Ramos (cell line): ENCODE measurements around the gene PADI3.

Source experiments
- in situ Hi-C: fragments of 300-500 bp; cut with MboI; formaldehyde crosslinking; loops from one replicate; pipeline ENCODE4 v1.14.3; 2022; ENCODE audit warnings: low sequenced_read_pairs; ENCODE audit not compliant: unreplicated experiment

The PADI3 gene

DNA sequence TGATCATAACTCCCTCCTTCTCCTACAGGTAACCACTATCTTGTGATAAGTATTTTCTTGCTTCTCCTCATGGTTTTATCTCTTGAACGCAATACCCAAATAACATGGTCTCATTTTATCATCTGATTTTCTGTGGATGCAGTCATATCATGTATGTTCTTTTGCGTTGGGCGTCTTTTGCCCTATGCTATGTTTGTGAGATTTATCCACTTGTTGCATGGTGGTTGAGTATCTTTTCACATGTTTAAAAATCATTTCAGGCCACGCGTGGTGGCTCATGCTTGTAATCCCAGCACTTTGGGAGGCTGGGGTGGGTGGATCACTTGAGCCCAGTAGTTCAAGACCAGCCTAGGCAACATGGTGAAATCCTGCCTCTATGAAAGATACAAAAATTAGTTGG is 15.6 kb downstream of the PADI3 start:
- in situ Hi-C loops, result no loop called here

DNA sequence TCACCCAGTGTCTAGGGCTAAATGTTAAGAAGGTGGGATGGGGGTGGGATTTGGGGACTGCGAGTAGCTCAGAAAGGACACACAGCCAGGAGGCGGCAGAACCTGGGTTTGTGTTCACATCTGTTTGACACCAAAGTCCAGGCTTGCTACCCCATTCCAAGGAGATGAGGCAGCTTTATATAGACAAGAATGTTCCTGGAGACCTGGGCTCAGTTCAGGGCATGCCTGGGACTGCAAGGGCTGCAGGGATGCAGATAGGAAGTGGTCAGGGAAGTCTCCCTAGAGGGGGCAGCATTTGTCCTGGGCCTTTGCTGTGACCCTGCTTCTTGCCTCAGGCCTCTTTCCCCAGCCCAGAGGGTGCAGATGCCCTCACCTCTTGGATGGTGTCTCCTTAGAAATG is 16.3 kb downstream of the PADI3 start:
- in situ Hi-C loops, result no loop called here

DNA sequence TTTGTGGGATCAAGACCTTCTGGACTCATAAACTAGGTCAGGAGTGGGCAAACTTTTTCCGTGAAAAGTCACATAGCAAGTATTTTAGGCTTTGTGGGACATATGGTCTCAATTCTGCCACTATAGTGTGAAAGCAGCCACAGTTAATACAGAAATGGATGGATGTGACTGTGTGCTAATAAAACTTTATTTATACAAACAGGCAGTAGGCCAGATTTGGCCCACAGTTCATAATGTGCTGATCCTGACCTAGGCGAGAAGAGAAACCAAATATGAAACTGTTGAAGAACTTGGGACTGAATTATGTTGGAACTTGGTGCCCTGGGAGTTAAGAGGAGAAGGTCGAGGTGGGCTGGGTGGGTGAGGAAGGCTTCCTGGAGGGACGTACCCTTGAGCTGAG is 17.1 kb downstream of the PADI3 start:
- in situ Hi-C loops, result no loop called here

DNA sequence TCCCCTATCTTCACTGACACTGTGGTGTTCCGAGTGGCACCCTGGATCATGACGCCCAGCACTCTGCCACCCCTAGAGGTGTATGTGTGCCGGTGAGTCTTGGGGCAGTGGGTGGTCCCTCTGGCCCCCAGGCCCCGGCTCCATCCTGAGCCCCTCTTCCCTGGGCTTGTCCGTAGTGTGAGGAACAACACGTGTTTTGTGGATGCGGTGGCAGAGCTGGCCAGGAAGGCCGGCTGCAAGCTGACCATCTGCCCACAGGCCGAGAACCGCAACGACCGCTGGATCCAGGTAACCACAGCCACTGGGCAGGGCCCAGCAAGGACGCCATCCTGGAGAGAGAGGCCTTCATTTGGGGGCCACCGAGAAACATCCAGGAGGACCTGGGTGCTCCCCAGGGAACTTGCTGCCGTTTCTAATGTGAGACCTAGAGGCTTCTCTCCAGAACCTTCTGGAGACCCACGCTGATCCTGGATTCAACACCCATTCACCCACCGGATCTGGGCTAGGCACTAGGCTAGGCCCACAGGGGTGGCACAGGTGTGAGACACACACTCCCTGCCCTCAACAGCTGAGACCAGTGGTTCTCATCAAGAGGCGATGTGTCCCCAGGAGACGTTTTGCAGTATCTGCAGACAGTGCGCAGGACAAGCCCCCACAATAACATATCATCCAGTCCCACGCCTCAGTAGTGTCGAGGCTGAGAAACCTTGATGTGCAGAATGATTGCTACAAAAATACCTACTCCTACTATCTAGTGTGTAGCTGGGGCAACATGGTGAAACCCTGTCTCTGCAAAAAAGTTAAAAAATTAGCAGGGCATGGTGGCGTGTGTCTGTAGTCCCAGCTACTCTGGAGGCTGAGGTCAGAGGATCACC is 22.2 kb downstream of the PADI3 start:
- in situ Hi-C loops, result no loop called here

DNA sequence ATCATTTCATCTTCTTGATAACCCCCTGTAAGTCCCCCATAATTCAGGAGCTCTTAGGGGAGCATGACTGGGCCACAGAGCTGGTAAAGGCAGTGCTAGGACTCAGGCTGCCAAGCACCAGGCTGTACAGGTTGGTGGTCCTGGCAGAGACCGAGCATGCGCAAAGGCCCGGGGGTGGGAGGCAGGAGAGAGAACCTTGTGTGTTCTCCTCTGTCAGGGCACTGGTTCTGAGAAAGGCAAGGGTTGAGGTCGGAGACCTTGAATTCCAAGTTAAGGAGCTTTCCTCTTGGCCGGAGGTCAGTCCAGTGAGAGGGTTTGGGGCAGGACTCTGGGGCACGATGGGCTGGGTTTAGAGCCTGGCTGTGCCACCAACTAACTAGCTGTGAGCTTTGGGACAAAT is 23.2 kb downstream of the PADI3 start:
- in situ Hi-C loops, result no loop called here

DNA sequence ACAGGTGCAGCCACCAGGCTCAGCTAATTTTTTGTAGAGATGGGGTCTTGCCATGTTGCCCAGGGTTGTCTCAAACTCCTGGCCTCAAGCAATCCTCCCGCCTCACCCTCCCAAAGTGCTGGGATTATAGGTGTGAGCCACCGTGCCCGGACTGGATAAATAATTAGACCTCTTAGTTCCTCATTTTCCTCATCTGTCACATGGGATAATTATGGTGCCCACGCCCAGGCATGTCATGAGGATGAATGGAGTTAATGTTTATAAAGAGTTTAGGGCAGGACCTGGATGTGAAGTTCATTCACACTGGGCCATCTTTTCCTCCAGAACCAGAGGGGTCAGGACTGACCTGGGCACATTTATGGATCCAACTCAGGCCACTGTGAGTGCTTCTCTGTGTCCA is 23.7 kb downstream of the PADI3 start:
- in situ Hi-C loops, result no loop called here

DNA sequence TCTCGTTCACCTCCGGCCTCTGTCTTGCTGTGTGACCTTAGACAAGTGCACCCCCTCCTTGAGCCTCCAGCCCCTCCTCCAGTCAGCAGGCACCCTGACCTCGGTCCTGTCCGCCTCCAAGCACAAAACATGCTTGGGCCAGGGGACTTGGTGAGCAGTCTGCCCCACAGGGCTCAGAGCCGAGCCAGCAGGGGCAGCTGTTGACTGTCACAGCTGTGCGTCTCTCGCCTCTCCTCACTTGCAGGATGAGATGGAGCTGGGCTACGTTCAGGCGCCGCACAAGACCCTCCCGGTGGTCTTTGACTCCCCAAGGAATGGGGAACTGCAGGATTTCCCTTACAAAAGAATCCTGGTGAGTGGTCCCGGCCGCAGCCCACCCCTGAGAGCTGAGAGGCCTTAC is 24.2 kb downstream of the PADI3 start:
- in situ Hi-C loops, result no loop called here

DNA sequence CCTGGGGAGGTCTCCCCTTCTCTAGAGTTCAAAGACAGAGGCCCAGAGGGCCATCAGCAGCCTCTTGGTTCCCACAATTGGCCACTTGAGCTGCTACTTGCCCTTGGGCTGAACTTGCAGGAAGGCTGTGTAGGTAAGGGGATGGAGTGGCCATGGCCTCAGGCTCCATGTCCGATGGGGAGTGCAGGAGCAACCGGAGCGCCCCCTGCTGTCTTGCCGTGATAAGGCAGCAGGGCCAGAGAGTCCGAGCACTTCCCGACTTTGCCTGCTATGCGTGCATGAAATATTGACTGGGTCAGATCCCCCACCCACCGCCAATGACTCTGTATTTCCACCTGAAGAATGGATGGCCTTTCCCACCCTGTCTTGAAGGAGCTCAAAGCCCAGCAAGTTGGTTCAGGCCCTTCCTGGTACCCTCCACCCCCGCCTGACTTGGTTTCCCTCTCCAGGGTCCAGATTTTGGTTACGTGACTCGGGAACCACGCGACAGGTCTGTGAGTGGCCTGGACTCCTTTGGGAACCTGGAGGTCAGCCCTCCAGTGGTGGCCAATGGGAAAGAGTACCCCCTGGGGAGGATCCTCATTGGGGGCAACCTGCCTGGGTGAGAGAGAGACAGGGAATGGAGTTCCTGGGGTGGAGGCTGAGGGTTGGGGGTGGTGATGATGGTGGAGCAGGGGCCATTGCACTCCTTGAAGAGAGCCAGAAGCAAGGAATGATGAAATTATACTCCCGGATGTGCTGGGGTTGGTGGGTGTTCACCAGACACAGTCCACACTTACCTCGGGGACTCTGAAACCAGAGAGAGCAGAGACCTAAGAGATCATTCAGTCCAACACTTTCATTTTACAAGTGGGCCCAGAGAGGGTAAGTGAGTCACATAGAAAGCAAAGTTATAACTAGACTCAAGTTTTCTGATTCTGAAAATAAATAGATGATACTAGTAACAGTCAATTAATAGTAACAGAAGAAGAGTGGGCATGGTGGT is 25.6 kb downstream of the PADI3 start:
- in situ Hi-C loops, result no loop called here

DNA sequence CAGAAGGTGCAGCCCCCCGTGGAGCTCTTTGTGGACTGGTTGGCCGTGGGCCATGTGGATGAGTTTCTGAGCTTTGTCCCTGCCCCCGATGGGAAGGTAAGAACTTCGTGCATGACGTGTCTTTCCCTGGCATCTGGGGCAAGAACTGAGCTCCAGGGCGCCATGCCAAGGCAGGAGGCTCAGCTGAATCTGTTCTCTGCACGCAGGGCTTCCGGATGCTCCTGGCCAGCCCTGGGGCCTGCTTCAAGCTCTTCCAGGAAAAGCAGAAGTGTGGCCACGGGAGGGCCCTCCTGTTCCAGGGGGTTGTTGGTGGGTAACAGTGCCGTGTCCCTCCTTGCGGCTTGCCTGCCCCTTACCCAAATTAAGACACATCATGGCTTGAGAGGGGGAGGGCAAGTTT is 27.7 kb downstream of the PADI3 start:
- in situ Hi-C loops, result no loop called here

DNA sequence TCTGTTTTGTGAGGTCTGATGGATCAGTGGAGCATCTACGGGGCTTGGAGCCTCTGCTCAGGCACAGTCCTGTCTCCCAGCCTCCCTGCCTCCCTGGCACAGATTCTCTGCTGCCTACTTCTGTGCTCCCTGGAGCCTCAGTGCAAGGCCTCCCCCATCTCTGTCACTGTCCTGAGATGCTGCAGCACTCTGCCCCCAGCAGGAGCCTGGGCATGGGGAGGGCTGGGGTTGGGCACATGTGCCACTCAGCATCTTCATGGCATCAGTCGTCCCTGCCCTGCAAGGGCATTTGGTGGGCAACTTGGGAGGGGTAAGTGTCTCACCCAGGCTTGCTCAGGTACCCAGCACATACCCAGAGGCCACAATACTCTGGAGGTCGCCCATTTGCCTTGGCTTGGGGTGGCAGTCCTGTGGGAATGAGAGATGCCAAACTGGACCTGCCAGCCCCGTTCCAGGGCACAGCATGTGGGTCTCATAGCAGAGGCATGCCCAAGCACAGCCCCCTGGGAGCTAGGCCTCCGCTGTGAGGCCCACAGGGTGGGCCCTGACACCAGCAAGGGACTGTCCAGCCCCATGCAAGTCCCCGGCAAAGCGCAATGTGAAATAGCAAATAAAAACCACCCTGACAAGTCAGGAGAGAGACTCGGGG is 28.7 kb downstream of the PADI3 start:
- in situ Hi-C loops, result no loop called here

DNA sequence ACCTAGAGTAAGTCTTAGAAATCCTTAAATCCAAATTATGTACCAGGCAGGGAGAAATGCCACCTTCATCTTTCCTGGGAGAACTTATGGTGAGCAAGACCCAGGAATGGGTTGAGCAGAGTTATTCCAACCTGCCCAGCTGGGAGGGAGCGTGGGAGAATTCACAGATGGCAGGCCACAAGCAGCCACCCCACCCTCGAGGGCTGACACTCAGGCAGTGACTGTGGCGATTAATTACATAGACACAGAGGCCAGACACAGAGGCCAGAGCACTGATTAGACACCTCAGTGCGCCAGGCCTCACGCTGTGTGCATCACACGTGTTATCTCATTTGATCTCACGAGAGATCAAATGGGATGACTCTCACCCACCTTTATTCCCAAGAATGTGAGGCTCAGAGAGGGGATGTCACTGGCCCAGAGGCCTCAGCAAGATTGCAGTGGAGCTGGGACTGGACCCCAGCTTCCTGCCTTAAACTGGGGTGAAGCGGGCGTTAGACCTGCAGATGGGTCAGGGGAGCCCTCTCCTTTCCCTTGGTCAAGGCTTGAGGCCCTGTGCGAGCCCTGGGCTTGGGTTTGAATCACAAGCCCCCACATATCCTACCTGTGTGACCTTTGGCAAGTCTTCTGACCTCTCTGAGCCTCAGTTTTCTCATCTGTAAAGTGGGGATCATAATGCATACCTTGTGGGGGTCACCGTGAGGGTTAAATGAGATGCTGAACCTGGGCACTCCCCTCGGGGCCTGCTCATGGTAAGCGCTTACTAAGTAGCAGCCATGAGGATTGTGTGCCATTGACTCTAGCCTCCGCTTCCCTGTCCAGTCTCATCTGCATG is 30.3 kb downstream of the PADI3 start:
- in situ Hi-C loops, result no loop called here

DNA sequence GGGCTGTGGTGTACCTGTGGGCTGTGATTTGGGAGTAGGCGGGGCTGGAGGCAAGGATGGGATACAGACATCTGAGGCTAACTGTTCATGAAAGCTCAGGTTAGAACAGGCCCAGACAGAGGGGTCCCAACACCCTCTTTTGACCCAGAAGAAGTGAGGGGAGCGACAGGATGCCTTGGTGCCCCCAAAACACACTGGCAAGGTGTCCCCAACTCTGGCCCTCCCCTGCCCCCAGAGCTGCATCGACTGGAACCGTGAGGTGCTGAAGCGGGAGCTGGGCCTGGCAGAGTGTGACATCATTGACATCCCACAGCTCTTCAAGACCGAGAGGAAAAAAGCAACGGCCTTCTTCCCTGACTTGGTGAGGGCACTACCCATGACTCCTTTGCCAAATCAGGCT is 31.5 kb downstream of the PADI3 start:
- in situ Hi-C loops, result no loop called here

DNA sequence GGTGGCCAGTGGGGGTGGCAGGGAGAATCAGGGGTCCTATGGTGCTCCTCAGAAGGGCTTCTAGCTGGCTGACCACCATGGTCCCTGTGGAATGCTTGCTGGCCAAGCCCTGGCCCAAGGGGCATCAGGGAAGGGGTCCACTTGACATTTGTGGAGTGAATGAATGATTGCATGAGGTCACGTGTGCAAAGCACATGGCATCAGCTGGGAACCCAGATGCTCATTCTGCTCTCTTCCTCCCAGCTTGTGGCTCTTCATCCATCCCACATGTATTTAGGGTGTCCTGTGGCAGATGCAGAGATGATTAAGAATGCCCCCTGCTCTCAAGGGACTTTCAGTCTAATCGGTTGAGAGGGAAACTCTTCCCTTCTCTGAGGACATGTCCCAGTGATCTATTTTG is 32.0 kb downstream of the PADI3 start:
- in situ Hi-C loops, result no loop called here

DNA sequence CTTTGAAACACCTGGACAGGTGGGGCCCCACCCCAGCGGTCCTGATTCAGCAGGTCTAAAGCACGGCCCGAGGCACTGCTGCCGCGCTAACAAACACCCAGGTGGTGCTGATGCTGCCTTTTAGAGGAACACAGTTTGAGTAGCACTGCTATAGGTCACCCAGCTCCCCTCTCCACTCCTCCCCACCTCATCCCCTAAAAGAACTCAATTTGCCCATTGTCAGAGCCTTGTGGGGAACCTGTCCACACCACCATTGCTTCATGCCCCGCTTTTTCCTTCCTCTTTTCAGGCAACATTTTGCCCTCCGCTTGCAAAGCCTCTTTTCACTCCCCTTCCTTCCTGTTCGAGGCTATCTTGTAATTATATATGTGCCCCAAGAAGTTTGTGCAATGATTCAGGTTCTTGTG is 32.9 kb downstream of the PADI3 start:
- in situ Hi-C loops, result no loop called here

DNA sequence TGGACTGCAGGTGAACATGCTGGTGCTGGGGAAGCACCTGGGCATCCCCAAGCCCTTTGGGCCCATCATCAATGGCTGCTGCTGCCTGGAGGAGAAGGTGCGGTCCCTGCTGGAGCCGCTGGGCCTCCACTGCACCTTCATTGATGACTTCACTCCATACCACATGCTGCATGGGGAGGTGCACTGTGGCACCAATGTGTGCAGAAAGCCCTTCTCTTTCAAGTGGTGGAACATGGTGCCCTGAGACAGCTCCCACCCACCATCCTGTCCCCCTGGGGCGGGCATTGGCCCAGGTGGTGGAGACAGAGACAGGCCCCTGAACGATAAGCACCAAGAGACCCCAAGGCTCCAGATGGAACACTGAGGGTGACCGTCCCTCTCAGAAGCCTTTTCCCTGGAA is 33.9 kb downstream of the PADI3 start:
- in situ Hi-C loops, result no loop called here

DNA sequence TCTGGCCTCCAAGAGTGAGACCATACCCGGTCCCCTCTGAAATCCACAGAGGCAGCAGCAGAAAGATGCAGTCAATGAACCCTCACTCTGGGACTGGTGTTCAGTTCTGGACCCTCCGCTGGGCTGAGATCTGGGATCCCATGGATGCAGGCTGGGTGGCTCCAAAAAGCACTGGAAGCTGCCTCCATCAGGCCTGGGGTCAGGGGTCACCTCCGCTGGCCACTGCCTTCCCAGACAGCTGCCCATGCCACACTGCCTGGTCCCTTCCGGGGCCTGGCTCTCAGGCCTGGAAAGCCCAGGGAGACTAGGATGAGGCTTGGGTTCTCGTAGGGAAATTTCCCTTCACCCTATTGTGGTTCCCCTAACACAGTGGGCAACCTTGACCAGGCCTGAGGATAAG is 37.7 kb downstream of the PADI3 start:
- in situ Hi-C loops, result no loop called here

DNA sequence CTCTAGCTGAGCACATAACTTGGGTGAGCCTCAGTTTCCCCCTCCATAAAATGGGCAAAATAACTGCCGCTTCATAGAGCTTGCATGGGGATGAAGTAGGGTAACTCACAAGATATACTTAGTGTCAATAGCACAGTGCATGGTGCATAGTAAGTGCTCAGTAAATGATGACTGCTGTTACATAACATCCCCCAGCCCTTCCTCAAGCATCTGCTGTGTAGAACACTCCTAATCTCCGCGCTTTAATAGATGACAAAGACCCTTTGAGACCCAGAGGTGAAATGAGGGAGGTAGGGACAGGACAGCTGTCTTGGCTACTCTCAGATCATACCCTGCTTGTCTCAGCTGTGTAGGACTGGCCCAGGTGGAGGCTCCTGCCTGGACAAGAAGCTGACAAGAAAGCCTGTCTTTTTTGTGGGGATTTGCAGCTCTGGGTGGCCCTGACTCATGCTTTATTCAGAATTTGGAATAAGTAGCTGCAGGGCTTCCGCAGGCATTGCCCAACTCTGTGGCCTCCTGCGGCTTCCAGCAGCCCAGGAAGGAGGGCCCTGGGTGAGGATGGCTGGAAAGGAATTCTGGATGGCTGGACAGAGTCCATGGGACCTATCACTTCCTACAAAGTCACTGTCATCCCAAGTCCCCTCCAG is 38.4 kb downstream of the PADI3 start:
- in situ Hi-C loops, result no loop called here

DNA sequence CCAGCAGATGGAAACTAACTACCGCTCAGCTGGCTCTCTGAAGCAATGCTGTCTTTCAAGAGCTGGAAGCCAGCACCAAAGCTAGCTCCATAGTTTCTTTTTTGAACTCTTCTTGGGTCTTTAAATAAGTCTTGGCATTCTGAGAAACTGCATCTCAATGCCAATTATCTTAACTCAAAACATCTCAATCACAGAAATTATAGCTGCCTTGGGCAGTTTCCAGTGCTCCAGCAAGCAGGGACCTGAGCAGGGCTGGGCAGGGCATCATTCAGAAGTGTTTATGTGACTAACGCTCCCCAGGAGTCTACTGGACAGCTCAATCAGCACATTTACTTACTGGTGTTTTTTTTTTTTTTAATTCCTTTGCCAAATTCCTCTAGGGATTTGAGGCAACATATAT is 40.8 kb downstream of the PADI3 start:
- in situ Hi-C loops, result no loop called here

DNA sequence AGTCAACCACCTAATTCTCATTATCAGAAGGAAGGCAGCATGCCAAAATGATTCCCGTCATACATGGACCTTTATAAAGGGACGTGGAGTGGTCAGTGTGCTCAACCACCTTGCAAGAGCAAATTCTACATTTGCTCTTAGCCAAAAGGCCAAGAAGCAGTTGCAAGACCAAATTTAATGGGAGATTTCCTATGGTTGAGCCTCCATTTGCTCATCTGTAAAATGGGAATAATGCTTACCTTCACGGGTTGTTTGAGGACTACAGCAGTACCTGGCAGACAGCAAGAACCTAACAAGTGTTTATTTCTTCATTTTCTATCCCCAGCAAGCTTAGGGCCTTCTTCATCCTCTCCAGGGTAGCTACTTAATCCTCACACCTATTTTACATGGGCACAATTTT is 41.7 kb downstream of the PADI3 start:
- in situ Hi-C loops, result no loop called here
